Hair follicle dermal papilla cell (primary cell): Measurements from ENCODE around the gene GP9. TPM values are rescaled to one million over a fixed set of nuclear protein-coding genes. Genes with fewer than 3 reads are reported as not detected.

Experiments
- total RNA-seq: library from RNA; depleted of rRNA; stranded (reverse); fragments of >200 nt; gene quantifications from 2 replicates; pipeline ENCODE4 v1.2.3, GENCODE V29; 2012

The GP9 gene
- total RNA-seq = not detected in 2 replicates

GRCh38 chr3:129060276-129061022 lies at the start of gene GP9:
Gene GP9 (plus strand): TSS chr3:129060779. CDS start chr3:129061740, 961 bp downstream.

Other genes starting within 250 kb of the GP9 start
- gene ACAD9, start 181.2 kb upstream of the GP9 start, total RNA-seq = 44.6 and 49.7 TPM in 2 replicates
- not detected in 2 replicates for gene CFAP92, start 66.7 kb upstream of the GP9 start, total RNA-seq
- gene EFCC1, start 59.5 kb upstream of the GP9 start, total RNA-seq = not detected in 2 replicates
- gene RAB43, start 61.0 kb downstream of the GP9 start, total RNA-seq = 23.0 and 23.9 TPM in 2 replicates
- 24.5 and 29.1 TPM in 2 replicates for gene ISY1, start 100.3 kb downstream of the GP9 start, total RNA-seq
- gene CNBP, start 123.1 kb downstream of the GP9 start, total RNA-seq = 223 and 243 TPM in 2 replicates
- gene COPG1, start 188.8 kb downstream of the GP9 start, total RNA-seq = 402 and 424 TPM in 2 replicates
- 9.6 and 9.9 TPM in 2 replicates for gene HMCES, start 218.1 kb downstream of the GP9 start, total RNA-seq